ENCODE results near the gene CDK5RAP2.
"Not testable (repeated sequence)": the region's sequence is repeated elsewhere in the genome, so short reads cannot be mapped to it uniquely, and the experiment has no call there.

The CDK5RAP2 gene

GRCh38 chr9:120464176-120464886, 115.6 kb downstream of the CDK5RAP2 start:
- no peak for DNase-seq

- DNase-seq: no peak
These were observed 116.2 kb downstream of the CDK5RAP2 start for GRCh38 chr9:120463765-120464164.

GRCh38 chr9:120461677-120462076, 118.3 kb downstream of the CDK5RAP2 start:
- not testable (repeated sequence) for DNase-seq

DNA sequence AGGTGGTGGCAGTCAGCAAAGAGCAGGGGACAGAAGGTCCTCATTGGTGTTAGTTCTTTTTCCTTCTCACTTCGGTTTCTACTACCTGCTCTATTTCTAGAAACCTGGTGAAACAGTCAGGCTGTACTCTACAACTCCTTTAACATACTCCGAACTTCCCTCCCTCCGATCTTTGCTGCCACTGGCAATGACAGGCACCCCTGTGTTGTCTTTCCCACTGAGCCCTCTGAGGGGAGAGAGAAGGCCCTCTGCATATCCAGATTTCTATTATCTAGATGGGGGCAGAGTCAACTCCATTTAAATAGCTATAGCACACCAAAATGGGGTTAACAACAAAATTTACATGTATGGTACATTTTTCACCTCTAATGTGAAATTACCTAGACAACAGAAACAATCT, 123.7 kb downstream of the CDK5RAP2 start:
- no peak for DNase-seq

GRCh38 chr9:120454467-120454866, 125.5 kb downstream of the CDK5RAP2 start:
- DNase-seq: no peak

DNA sequence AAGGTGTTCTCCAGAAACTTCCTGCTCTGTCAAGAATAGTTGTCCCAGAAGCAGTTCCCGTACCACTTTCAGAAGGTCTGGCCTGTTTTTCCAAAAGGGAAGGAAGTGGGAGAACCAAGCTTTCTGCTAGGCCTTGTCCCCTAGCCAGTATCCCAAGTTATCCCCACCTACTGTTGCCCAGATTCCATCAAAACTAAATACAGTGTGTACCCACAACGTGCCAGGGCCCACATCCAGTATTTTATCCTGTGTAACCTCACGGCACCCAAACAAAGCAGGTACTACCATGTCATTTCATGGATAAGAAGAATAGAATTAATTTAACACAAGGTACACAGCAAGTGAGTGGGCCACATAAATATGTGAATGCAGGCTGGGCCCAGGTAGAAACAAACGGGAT, 126.2 kb downstream of the CDK5RAP2 start:
- DNase-seq: no peak

DNA sequence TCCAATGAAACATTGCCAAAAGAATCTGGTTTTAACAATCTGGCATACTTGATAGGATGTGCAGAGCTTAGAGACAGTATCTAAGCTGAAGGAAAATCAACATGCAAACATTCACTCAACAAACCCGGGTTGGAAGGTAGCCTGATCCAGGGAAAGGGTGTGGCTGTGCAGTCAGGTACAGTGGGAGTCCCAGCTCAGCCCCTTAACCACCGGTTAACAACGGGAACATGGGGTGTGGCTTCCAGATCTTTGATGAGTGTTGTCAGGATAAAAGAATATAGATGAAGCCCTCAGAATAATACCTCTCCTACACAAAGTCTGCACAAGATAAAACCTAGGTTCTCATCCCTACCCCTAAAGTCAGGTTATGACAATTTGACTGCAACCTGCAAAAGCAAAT, 127.3 kb downstream of the CDK5RAP2 start:
- DNase-seq: no peak

- no peak for DNase-seq
These were observed 129.1 kb downstream of the CDK5RAP2 start for GRCh38 chr9:120450916-120451315.

- DNase-seq: no peak
These were observed 130.4 kb downstream of the CDK5RAP2 start for GRCh38 chr9:120449566-120449965.

DNA sequence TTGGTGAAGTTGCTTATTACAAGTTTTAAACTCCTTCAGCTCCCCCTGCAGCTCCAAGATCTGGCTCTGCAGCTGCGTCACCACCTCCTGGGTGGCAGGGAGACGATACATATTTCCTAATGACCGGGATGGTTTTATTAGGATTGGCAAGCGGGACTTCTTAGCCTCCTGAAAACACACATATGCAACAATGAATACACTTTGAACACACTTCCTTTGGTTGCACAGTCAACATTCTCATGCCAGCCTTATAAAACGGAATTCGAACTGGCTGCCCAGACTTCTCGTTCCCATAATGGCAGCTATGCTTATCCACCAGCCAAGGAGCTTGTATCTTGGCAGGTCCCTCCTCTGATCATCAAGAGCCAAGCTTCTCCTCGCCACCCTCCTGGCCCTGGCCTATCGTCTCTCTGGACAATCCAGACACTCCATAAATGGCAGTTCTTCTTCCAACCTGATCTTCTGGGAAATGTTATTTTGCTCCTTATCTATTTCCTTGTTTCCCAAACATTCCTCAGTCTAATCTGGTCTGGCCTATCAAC, 131.9 kb downstream of the CDK5RAP2 start:
- DNase-seq: no peak

- DNase-seq: no peak
These were observed 133.3 kb downstream of the CDK5RAP2 start for GRCh38 chr9:120446671-120447070.

- no peak for DNase-seq
These were observed 136.0 kb downstream of the CDK5RAP2 start for GRCh38 chr9:120443976-120444375.

- peak; percentile 65 for DNase-seq
These were observed 136.5 kb downstream of the CDK5RAP2 start for GRCh38 chr9:120443489-120443888.

GRCh38 chr9:120442308-120442995, 137.5 kb downstream of the CDK5RAP2 start:
- DNase-seq: no peak

- DNase-seq: peak; percentile 82
These were observed 138.3 kb downstream of the CDK5RAP2 start for GRCh38 chr9:120441426-120442307.

GRCh38 chr9:120440791-120441190, 139.2 kb downstream of the CDK5RAP2 start:
- no peak for DNase-seq

- DNase-seq: no peak
These were observed 140.0 kb downstream of the CDK5RAP2 start for GRCh38 chr9:120439926-120440325.

DNA sequence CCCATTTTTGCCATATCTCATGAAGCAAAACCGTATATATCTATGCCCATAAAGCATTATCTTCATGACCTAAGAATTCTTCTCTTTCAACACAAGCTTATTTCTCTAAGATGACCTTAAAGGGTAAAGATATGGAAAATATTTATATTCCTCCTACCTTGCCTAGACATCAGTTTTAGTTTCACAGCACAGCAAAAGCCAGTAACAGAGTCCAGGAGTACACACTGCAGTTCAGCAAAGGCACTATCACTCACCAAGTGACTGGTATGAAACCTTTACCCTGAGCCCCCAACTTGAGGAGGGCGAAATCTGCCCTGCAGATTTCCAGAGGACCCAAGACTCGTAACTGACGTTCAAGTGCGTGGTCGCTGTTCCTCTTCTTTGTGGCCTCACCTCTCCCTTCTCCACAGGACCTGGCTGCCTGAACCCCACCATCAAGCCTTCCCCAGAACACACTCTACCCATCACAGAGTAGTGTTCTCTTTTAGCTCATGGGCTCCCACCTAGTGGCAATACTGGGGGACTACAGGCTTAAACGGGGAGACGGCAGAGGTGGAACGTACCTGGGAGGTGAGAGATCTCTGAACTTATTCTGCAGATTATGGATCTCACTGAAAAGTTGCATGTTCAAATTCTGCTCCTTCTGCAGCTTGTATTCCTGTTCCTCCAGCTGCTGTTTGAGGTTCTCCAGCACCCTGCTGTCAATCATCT, 141.0 kb downstream of the CDK5RAP2 start:
- peak; percentile 21 for DNase-seq

GRCh38 chr9:120438111-120438510, 141.9 kb downstream of the CDK5RAP2 start:
- no peak for DNase-seq

GRCh38 chr9:120436983-120437475, 142.9 kb downstream of the CDK5RAP2 start:
- DNase-seq: peak; percentile 20

- DNase-seq: no peak
These were observed 143.5 kb downstream of the CDK5RAP2 start for GRCh38 chr9:120436446-120436845.

GRCh38 chr9:120435091-120435490, 144.9 kb downstream of the CDK5RAP2 start:
- DNase-seq: no peak

Data from EL (cell line).